GM10248 (cell line): ENCODE results near the gene TSEN15.

Experiments
- CTCF ChIA-PET: fragments of 300-600 bp; sonication (Branson Sonifier 250); formaldehyde crosslinking; extraction: SDS; loops from one replicate; lab custom pipeline; 2021; ENCODE audit warnings: antibody characterized with exemption; lab: Yijun Ruan, JAX
- POLR2A ChIA-PET: fragments of 350-650 bp; sonication (Branson Sonifier 250); formaldehyde crosslinking; extraction: SDS; loops from one replicate; lab custom pipeline; 2020; ENCODE audit warnings: antibody characterized with exemption; lab: Yijun Ruan, JAX
- DNase-seq: peaks from one replicate; pipeline ENCODE4 v3.0.0; 2012; ENCODE audit errors: extremely low spot score
- CTCF ChIP-seq: IDR thresholded peaks from 2 replicates; pipeline ENCODE4 v1.5.1; 2012; ENCODE audit warnings: mild to moderate bottlenecking, low read depth; ENCODE audit errors: extremely low read depth, missing control alignments, control extremely low read depth

The TSEN15 gene

GRCh38 chr1:184027826-184028695, 23.5 kb upstream of the TSEN15 start:
- POLR2A ChIA-PET = no interaction called here

GRCh38 chr1:184028854-184029623, 22.5 kb upstream of the TSEN15 start:
- no peak for DNase-seq
- POLR2A ChIA-PET = no interaction called here

More at GRCh38 chr1:184027826-184028695, 23.5 kb upstream of the TSEN15 start:
- CTCF ChIA-PET = interaction anchor here (0.7 to 1.1 kb wide), 2 partner anchors 9 to 10 kb away, joined by 3 read pairs; no protein-coding TSS in a partner anchor
- no peak for TF ChIP-seq CTCF
- DNase-seq = no peak

GRCh38 chr1:184030433-184031091, 21.0 kb upstream of the TSEN15 start:
- ChIA-PET CTCF (interaction anchor here (1.1 to 1.5 kb wide), 2 partner anchors 11 to 23 kb away, joined by 3 to 4 read pairs; no protein-coding TSS in a partner anchor), POLR2A (no interaction called here)
- no peak for DNase-seq
- no peak for TF ChIP-seq CTCF

More at GRCh38 chr1:184028854-184029623, 22.5 kb upstream of the TSEN15 start:
- TF ChIP-seq CTCF = no peak
- CTCF ChIA-PET = interaction anchor here (0.7 to 1.5 kb wide), 3 partner anchors 9 to 10 kb away, joined by 3 to 4 read pairs (median 3); no protein-coding TSS in a partner anchor

- no peak for TF ChIP-seq CTCF
- ChIA-PET POLR2A (no interaction called here), CTCF (interaction anchor here (1.1 kb wide), 1 partner anchor 24 kb away, joined by 3 read pairs; no protein-coding TSS in a partner anchor)
- no peak for DNase-seq
These were observed 20.5 kb upstream of the TSEN15 start for GRCh38 chr1:184031092-184031408.

GRCh38 chr1:184031409-184032107, 20.0 kb upstream of the TSEN15 start:
- no peak for DNase-seq
- no peak for TF ChIP-seq CTCF
- POLR2A ChIA-PET = no interaction called here
- CTCF ChIA-PET = no interaction called here
